PFSK-1 (cell line): Measurements from ENCODE around the gene BRAF.

Experiments used
- FOXP2 ChIP-seq: optimal IDR thresholded peaks from 2 replicates; pipeline ENCODE3; 2011; ENCODE audit warnings: borderline replicate concordance, control low read depth, inconsistent platforms; ENCODE audit not compliant: insufficient read depth; ENCODE audit errors: extremely low read length, extremely low read depth
- POLR2AphosphoS5 ChIP-seq: IDR thresholded peaks from 2 replicates; pipeline ENCODE4 v1.6.1; 2012; ENCODE audit warnings: low read depth, mild to moderate bottlenecking, control low read depth, low read length, moderate library complexity
- TAF1 ChIP-seq: IDR thresholded peaks from 2 replicates; pipeline ENCODE4 v1.6.1; 2012; ENCODE audit warnings: low read length, control low read depth, borderline replicate concordance; ENCODE audit not compliant: insufficient read depth
- TF ChIP-seq, protein P1 (sequence below), 2 experiments: IDR thresholded peaks; 2 replicates each; pipeline versions ENCODE4 v1.6.1 to v1.8.0; 2011 to 2012; ENCODE audit warnings: low read depth in 2 of 2, low read length in 2 of 2, control low read depth in 1 of 2, inconsistent platforms in 1 of 2, mild to moderate bottlenecking in 1 of 2, moderate library complexity in 1 of 2; ENCODE audit not compliant: insufficient read depth in 1 of 2

DNA sequence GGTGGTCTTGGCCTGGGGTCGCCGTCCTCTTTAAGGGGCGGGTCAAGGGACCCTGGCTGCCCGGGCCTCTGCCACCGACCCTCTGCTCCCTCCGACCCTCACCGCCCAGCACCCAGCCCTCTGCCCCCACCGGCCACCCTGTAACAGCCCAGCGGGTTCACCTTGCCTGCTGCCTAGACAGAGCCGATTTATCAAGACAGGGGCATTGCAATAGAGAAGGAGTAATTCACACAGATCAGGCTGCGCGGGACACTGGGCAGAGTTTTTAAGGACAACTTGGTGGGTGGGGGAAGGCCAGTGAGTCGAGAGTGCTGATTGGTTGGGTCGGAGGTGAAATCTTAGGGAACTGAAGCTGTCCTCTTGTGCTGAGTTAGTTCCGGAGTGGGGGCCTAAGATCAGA, 252.8 kb downstream of the BRAF start:
- TF ChIP-seq POLR2AphosphoS5 (no peak), TAF1 (no peak), FOXP2 (no peak)
- TF ChIP-seq, protein P1, sequence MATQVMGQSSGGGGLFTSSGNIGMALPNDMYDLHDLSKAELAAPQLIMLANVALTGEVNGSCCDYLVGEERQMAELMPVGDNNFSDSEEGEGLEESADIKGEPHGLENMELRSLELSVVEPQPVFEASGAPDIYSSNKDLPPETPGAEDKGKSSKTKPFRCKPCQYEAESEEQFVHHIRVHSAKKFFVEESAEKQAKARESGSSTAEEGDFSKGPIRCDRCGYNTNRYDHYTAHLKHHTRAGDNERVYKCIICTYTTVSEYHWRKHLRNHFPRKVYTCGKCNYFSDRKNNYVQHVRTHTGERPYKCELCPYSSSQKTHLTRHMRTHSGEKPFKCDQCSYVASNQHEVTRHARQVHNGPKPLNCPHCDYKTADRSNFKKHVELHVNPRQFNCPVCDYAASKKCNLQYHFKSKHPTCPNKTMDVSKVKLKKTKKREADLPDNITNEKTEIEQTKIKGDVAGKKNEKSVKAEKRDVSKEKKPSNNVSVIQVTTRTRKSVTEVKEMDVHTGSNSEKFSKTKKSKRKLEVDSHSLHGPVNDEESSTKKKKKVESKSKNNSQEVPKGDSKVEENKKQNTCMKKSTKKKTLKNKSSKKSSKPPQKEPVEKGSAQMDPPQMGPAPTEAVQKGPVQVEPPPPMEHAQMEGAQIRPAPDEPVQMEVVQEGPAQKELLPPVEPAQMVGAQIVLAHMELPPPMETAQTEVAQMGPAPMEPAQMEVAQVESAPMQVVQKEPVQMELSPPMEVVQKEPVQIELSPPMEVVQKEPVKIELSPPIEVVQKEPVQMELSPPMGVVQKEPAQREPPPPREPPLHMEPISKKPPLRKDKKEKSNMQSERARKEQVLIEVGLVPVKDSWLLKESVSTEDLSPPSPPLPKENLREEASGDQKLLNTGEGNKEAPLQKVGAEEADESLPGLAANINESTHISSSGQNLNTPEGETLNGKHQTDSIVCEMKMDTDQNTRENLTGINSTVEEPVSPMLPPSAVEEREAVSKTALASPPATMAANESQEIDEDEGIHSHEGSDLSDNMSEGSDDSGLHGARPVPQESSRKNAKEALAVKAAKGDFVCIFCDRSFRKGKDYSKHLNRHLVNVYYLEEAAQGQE (IDR thresholded peaks at IDR 0.05; ENCODE audit: insufficient read depth in 1 of 2, low read depth in 2 of 2, low read length in 2 of 2), result no peak
